ENCODE measurements around the gene BID.
A peak's percentile ranks its signal among the peaks of the same experiment; 100 is the strongest.

The BID gene

GRCh38 chr22:17788528-17789378 is 14.5 kb upstream of the BID start:
- TF ChIP-seq CTCF (IDR thresholded peaks at IDR 0.05; ENCODE audit: insufficient read depth, low read length, poor library complexity, severe bottlenecking) = no peak
- no peaks in the 10 kb centered on the region for H3K36me3 ChIP-seq (ENCODE audit: control insufficient read depth, insufficient read depth, low read length)
- no peaks in the 10 kb centered on the region for H3K27me3 ChIP-seq (replicated peaks; ENCODE audit: control insufficient read depth, insufficient read depth, low read length)
- H3K4me3 ChIP-seq (replicated peaks; ENCODE audit: low read depth, low read length) = no peak overlapping the region
- no peak for DNase-seq (ENCODE audit: extremely low read depth, insufficient read length)

GRCh38 chr22:17787716-17788330 is 13.6 kb upstream of the BID start:
- Histone ChIP-seq H3K27me3 (replicated peaks; ENCODE audit: control insufficient read depth, insufficient read depth, low read length) (no peaks in the 10 kb centered on the region), H3K36me3 (ENCODE audit: control insufficient read depth, insufficient read depth, low read length) (no peaks in the 10 kb centered on the region), H3K4me3 (replicated peaks; ENCODE audit: low read depth, low read length) (no peak overlapping the region)
- TF ChIP-seq CTCF (IDR thresholded peaks at IDR 0.05; ENCODE audit: insufficient read depth, low read length, poor library complexity, severe bottlenecking) = no peak
- no peak for DNase-seq (ENCODE audit: extremely low read depth, insufficient read length)

GRCh38 chr22:17787241-17787640 is 13.0 kb upstream of the BID start:
- H3K4me3 ChIP-seq (replicated peaks; ENCODE audit: low read depth, low read length) = no peak overlapping the region
- no peak for TF ChIP-seq CTCF (IDR thresholded peaks at IDR 0.05; ENCODE audit: insufficient read depth, low read length, poor library complexity, severe bottlenecking)
- no peaks in the 10 kb centered on the region for H3K36me3 ChIP-seq (ENCODE audit: control insufficient read depth, insufficient read depth, low read length)
- no peaks in the 10 kb centered on the region for H3K27me3 ChIP-seq (replicated peaks; ENCODE audit: control insufficient read depth, insufficient read depth, low read length)
- no peak for DNase-seq (ENCODE audit: extremely low read depth, insufficient read length)

- no peaks in the 10 kb centered on the region for H3K36me3 ChIP-seq (ENCODE audit: control insufficient read depth, insufficient read depth, low read length)
- H3K4me3 ChIP-seq (replicated peaks; ENCODE audit: low read depth, low read length) = no peak overlapping the region
- no peaks in the 10 kb centered on the region for H3K27me3 ChIP-seq (replicated peaks; ENCODE audit: control insufficient read depth, insufficient read depth, low read length)
- no peak for TF ChIP-seq CTCF (IDR thresholded peaks at IDR 0.05; ENCODE audit: insufficient read depth, low read length, poor library complexity, severe bottlenecking)
- peak; percentile 23 for DNase-seq (ENCODE audit: extremely low read depth, insufficient read length)
Observed at GRCh38 chr22:17786435-17787161, 12.3 kb upstream of the BID start.

GRCh38 chr22:17785185-17786184 is 11.2 kb upstream of the BID start:
- TF ChIP-seq CTCF (IDR thresholded peaks at IDR 0.05; ENCODE audit: insufficient read depth, low read length, poor library complexity, severe bottlenecking) = peak; percentile 81

More at GRCh38 chr22:17785185-17786184, 11.2 kb upstream of the BID start:
- no peaks in the 10 kb centered on the region for H3K36me3 ChIP-seq (ENCODE audit: control insufficient read depth, insufficient read depth, low read length)
- H3K27me3 ChIP-seq (replicated peaks; ENCODE audit: control insufficient read depth, insufficient read depth, low read length) = no peaks in the 10 kb centered on the region
- DNase-seq (ENCODE audit: extremely low read depth, insufficient read length) = peak; percentile 56
- no peak overlapping the region for H3K4me3 ChIP-seq (replicated peaks; ENCODE audit: low read depth, low read length)

Data from GM06990 (cell line).